ENCODE results near the gene ZNF784.
A peak's percentile ranks its signal among the peaks of the same experiment; 100 is the strongest.

The ZNF784 gene

GRCh38 chr19:55643887-55644176 is 19.5 kb upstream of the ZNF784 start:
- no peak for TF ChIP-seq POLR2A (IDR thresholded peaks at IDR 0.05; ENCODE audit: low read depth, low read length)
- DNase-seq (ENCODE audit: insufficient read length, low spot score): no peak
- FAIRE-seq: no peak

- DNase-seq (ENCODE audit: insufficient read length, low spot score) (peak; percentile 100), FAIRE-seq (no peak)
- TF ChIP-seq POLR2A (IDR thresholded peaks at IDR 0.05; ENCODE audit: low read depth, low read length): peak; percentile 45
Measured at GRCh38 chr19:55643003-55643886, 18.9 kb upstream of the ZNF784 start, which contains the start of gene ZNF581. TSS of gene ZNF581 (plus strand) at chr19:55643649. CDS start at chr19:55644572, 923 bp downstream.

GRCh38 chr19:55642153-55643002 is 18.0 kb upstream of the ZNF784 start:
- TF ChIP-seq POLR2A (IDR thresholded peaks at IDR 0.05; ENCODE audit: low read depth, low read length): no peak; the same call in 1 of the 2 replicates
- no peak for FAIRE-seq
- DNase-seq (ENCODE audit: insufficient read length, low spot score): peak; percentile 82

GRCh38 chr19:55641426-55642152 is 17.2 kb upstream of the ZNF784 start:
- peak; percentile 7; the same call in 1 of the 2 replicates for TF ChIP-seq POLR2A (IDR thresholded peaks at IDR 0.05; ENCODE audit: low read depth, low read length)
- no peak for FAIRE-seq
- DNase-seq (ENCODE audit: insufficient read length, low spot score): peak; percentile 95

GRCh38 chr19:55640577-55641425 is 16.4 kb upstream of the ZNF784 start, which contains the start of gene ZNF580:
TSS of gene ZNF580 (plus strand) at chr19:55641002. CDS start at chr19:55642509, 1,507 bp downstream.
- DNase-seq (ENCODE audit: insufficient read length, low spot score): peak; percentile 94
- no peak for FAIRE-seq

GRCh38 chr19:55640043-55640576 is 15.7 kb upstream of the ZNF784 start:
- DNase-seq (ENCODE audit: insufficient read length, low spot score) (no peak), FAIRE-seq (no peak)
- TF ChIP-seq POLR2A (IDR thresholded peaks at IDR 0.05; ENCODE audit: low read depth, low read length): peak; percentile 35; the same call in 1 of the 2 replicates

More at GRCh38 chr19:55640577-55641425, 16.4 kb upstream of the ZNF784 start, which contains the start of gene ZNF580:
- TF ChIP-seq POLR2A (IDR thresholded peaks at IDR 0.05; ENCODE audit: low read depth, low read length): peak; percentile 42; the same call in 1 of the 2 replicates

GRCh38 chr19:55638864-55639359 is 14.5 kb upstream of the ZNF784 start:
- no peak for TF ChIP-seq POLR2A (IDR thresholded peaks at IDR 0.05; ENCODE audit: low read depth, low read length)
- DNase-seq (ENCODE audit: insufficient read length, low spot score) (no peak), FAIRE-seq (no peak)

- DNase-seq (ENCODE audit: insufficient read length, low spot score) (no peak), FAIRE-seq (no peak)
- no peak for TF ChIP-seq POLR2A (IDR thresholded peaks at IDR 0.05; ENCODE audit: low read depth, low read length)
Measured at GRCh38 chr19:55637534-55637933, 13.2 kb upstream of the ZNF784 start.

GRCh38 chr19:55636723-55637122 is 12.4 kb upstream of the ZNF784 start:
- DNase-seq (ENCODE audit: insufficient read length, low spot score) (no peak), FAIRE-seq (no peak)
- TF ChIP-seq POLR2A (IDR thresholded peaks at IDR 0.05; ENCODE audit: low read depth, low read length): no peak

GRCh38 chr19:55635856-55636440 is 11.6 kb upstream of the ZNF784 start:
- TF ChIP-seq POLR2A (IDR thresholded peaks at IDR 0.05; ENCODE audit: low read depth, low read length): no peak
- FAIRE-seq: no peak
- no peak for DNase-seq (ENCODE audit: insufficient read length, low spot score)

GRCh38 chr19:55635334-55635717 is 11.0 kb upstream of the ZNF784 start:
- TF ChIP-seq POLR2A (IDR thresholded peaks at IDR 0.05; ENCODE audit: low read depth, low read length): no peak
- no peak for FAIRE-seq
- DNase-seq (ENCODE audit: insufficient read length, low spot score): no peak

GRCh38 chr19:55633861-55634260 is 9.5 kb upstream of the ZNF784 start:
- TF ChIP-seq POLR2A (IDR thresholded peaks at IDR 0.05; ENCODE audit: low read depth, low read length): no peak
- DNase-seq (ENCODE audit: insufficient read length, low spot score): no peak
- no peak for FAIRE-seq
